Measurements from ENCODE around the gene RAB9A.

RAB9A gene

DNA sequence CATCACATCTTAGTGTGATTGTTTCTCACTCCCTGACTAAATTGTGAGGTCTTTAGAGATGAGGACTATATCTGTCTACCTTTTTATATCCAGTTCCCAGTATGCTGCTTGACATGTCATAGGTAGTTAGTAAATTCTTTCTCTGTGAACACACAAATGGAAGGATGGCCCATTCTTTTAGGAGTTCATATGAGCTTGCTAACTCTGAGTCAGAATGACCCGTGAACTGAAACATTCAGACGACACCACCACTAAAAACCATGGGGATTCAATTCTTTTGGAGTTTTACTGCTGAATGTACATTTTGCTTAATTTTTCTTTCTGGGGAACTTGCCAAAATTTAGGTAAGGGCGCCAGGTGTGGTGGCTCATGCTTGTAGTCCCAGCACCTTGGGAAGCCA lies 59.6 kb downstream of the RAB9A start:
- no peak for DNase-seq (ENCODE audit: low read depth)

DNA sequence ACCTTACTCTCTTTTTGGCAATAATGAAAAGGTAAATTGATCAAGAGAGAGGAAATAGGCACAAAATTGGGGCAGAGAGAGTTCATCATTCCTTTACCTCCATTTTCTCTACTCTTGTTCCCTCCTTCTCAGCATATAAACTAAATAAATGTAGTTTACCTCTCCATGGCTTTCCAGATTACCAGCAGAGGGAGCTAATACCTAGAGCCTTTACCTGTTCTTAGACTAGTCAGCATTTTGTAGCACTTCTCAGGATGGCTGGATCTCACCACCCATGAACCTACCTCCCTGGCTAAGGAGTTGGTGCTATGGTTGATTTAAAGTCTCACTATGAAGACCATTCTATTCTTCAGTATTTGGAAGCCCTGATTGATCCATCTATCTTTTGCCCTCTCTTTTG lies 61.3 kb downstream of the RAB9A start:
- DNase-seq (ENCODE audit: low read depth): peak; percentile 16

DNA sequence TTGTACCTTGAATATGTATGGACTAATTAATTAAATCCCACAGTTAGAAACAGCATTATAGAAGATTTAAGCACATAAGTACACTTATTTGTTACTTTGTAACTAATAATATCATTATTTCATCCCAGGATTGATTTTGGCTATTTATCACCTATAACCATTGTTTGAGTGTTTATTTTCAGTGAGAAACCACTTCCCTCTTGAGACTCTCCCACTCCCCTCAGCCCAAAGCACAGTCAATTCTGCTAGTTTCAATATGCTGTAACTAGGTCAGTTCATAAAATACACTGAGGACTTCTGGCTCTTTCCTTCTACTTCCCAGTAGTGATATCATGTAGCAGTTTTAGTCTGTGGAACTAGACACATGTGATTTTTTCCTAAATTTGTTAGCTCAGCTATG lies 61.9 kb downstream of the RAB9A start:
- no peak for DNase-seq (ENCODE audit: low read depth)

- DNase-seq (ENCODE audit: low read depth): no peak
These were observed 63.2 kb downstream of the RAB9A start for GRCh38 chrX:13752141-13752540.

GRCh38 chrX:13752646-13753045 lies 63.7 kb downstream of the RAB9A start:
- no peak for DNase-seq (ENCODE audit: low read depth)

DNA sequence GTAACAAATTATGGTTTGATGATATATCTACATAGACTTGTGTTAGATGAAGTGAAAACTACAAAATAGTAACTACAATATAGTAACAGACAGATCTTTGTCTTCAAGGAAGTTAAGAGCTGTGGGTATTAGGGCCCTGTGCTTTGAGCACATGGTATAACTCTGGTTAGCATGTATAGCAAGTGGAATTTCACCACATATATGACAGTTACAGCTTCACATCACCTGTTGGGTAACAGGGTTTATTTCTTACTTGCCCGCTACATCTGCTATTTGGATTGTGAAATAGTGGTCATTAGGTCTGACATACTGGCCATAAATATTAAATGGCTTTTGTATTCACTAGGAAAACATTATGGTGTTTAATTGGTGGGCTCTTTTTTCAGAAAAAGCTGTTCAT lies 65.8 kb downstream of the RAB9A start:
- no peak for DNase-seq (ENCODE audit: low read depth)

- DNase-seq (ENCODE audit: low read depth): no peak
These were observed 66.3 kb downstream of the RAB9A start for GRCh38 chrX:13755254-13755653.

GRCh38 chrX:13756381-13756780 lies 67.5 kb downstream of the RAB9A start:
- DNase-seq (ENCODE audit: low read depth): no peak

DNA sequence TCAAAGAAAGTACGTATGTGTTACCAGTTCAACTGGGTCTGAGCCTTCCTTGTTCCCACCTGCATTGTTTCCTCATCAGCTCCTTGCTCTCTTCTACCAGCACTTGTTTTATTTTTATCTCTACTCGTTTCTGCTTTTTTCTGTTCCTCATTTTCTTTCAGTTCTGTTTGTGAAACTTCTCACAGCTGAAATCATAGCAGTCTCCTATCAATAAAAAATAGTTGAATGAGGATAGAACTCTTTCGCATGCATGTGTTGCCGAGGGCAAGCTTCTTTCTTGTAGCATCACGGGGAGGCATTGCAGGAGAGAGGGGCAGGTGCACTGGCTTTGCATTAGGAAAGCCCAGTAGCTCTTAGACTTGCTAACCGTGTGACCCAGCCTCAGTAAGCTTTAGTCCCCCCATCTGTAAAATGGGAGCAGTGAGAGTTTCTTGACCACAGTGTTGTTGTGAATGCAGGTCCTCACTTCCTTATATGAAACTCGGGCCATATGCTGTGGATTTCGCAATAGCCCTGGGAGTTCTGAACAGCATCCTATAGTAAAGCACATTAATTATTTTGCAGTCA lies 70.3 kb downstream of the RAB9A start:
- DNase-seq (ENCODE audit: low read depth): no peak
